Measurements from ENCODE around the gene SEC14L5. TPM values are rescaled to one million over a fixed set of nuclear protein-coding genes. Genes with fewer than 3 reads are reported as not detected.

Gene SEC14L5
- polyA plus RNA-seq, 3 donors, result 0.21 to 0.36 (median 0.33) TPM

GRCh38 chr16:5054876-5055865 lies 97.0 kb downstream of the SEC14L5 start:
- no peak for DNase-seq (ENCODE audit: extremely low read depth in 1 of 11, low read depth in 9 of 11, low spot score in 4 of 11)

- DNase-seq (ENCODE audit: extremely low read depth in 1 of 11, low read depth in 9 of 11, low spot score in 4 of 11), result no peak
These were observed 98.2 kb downstream of the SEC14L5 start for GRCh38 chr16:5056352-5056751.

- DNase-seq (ENCODE audit: extremely low read depth in 1 of 11, low read depth in 9 of 11, low spot score in 4 of 11), result no peak
These were observed 100.3 kb downstream of the SEC14L5 start for GRCh38 chr16:5058476-5058875.

GRCh38 chr16:5059386-5060072 lies 101.4 kb downstream of the SEC14L5 start:
- DNase-seq (ENCODE audit: extremely low read depth in 1 of 11, low read depth in 9 of 11, low spot score in 4 of 11), result no peak

- DNase-seq (ENCODE audit: extremely low read depth in 1 of 11, low read depth in 9 of 11, low spot score in 4 of 11), result no peak
These were observed 102.0 kb downstream of the SEC14L5 start for GRCh38 chr16:5060073-5060641.

GRCh38 chr16:5062051-5062450 lies 103.9 kb downstream of the SEC14L5 start:
- no peak for DNase-seq (ENCODE audit: extremely low read depth in 1 of 11, low read depth in 9 of 11, low spot score in 4 of 11)

GRCh38 chr16:5062790-5063765 lies 104.9 kb downstream of the SEC14L5 start:
- no peak for DNase-seq (ENCODE audit: extremely low read depth in 1 of 11, low read depth in 9 of 11, low spot score in 4 of 11)

GRCh38 chr16:5064915-5065314 lies 106.8 kb downstream of the SEC14L5 start:
- DNase-seq (ENCODE audit: extremely low read depth in 1 of 11, low read depth in 9 of 11, low spot score in 4 of 11), result peak in 1 of 11 donors; percentile 39

GRCh38 chr16:5065326-5065725 lies 107.2 kb downstream of the SEC14L5 start:
- DNase-seq (ENCODE audit: extremely low read depth in 1 of 11, low read depth in 9 of 11, low spot score in 4 of 11), result no peak

- no peak for DNase-seq (ENCODE audit: extremely low read depth in 1 of 11, low read depth in 9 of 11, low spot score in 4 of 11)
These were observed 107.7 kb downstream of the SEC14L5 start, which contains the start of gene C16orf89 for GRCh38 chr16:5065813-5066212. C16orf89 (minus strand) TSS chr16:5065956; CDS start chr16:5065908, 48 bp downstream.

- no peak for DNase-seq (ENCODE audit: extremely low read depth in 1 of 11, low read depth in 9 of 11, low spot score in 4 of 11)
These were observed 108.4 kb downstream of the SEC14L5 start for GRCh38 chr16:5066511-5066910.

Other genes with a start within 250 kb of the SEC14L5 start
- gene ANKS3, start 224.1 kb upstream of the SEC14L5 start, polyA plus RNA-seq (ENCODE audit: insufficient read length in 3 of 3), result 10 to 100 TPM; 22.5 to 34.3 (median 23.0) TPM
- 1 to 10 TPM; 1.8 to 3.1 (median 2.1) TPM for gene DNAAF8, start 223.8 kb upstream of the SEC14L5 start, polyA plus RNA-seq (ENCODE audit: insufficient read length in 3 of 3)
- 10 to 100 TPM; 12.7 to 20.5 (median 18.5) TPM for gene ZNF500, start 191.2 kb upstream of the SEC14L5 start, polyA plus RNA-seq (ENCODE audit: insufficient read length in 3 of 3)
- gene SEPTIN12, start 170.0 kb upstream of the SEC14L5 start, polyA plus RNA-seq (ENCODE audit: insufficient read length in 3 of 3), result 1 to 10 TPM in 1 of 3 donors, under 1 TPM in 1, not detected in 1; 0.32 to 6.1 TPM
- 10 to 100 TPM in 1 of 3 donors, 1 to 10 TPM in 2; 3.6 to 13.3 (median 9.0) TPM for gene SMIM22, start 163.0 kb upstream of the SEC14L5 start, polyA plus RNA-seq (ENCODE audit: insufficient read length in 3 of 3)
- gene ROGDI, start 155.7 kb upstream of the SEC14L5 start, polyA plus RNA-seq (ENCODE audit: insufficient read length in 3 of 3), result 10 to 100 TPM; 12.9 to 42.4 (median 41.0) TPM
- gene GLYR1, start 111.0 kb upstream of the SEC14L5 start, polyA plus RNA-seq (ENCODE audit: insufficient read length in 3 of 3), result 100 to 1,000 TPM in 2 of 3 donors, 10 to 100 TPM in 1; 79.8 to 134 (median 127) TPM
- gene UBN1, start 110.8 kb upstream of the SEC14L5 start, polyA plus RNA-seq (ENCODE audit: insufficient read length in 3 of 3), result 10 to 100 TPM; 35.1 to 36.2 (median 35.2) TPM
- gene PPL, start 21.2 kb upstream of the SEC14L5 start, polyA plus RNA-seq (ENCODE audit: insufficient read length in 3 of 3), result 10 to 100 TPM; 23.1 to 30.5 (median 29.3) TPM
- 10 to 100 TPM in 2 of 3 donors, 1 to 10 TPM in 1; 7.6 to 14.6 (median 11.6) TPM for gene NAGPA, start 75.6 kb downstream of the SEC14L5 start, polyA plus RNA-seq (ENCODE audit: insufficient read length in 3 of 3)
- 1 to 10 TPM; 4.3 to 9.3 (median 7.5) TPM for gene C16orf89, start 107.6 kb downstream of the SEC14L5 start, polyA plus RNA-seq (ENCODE audit: insufficient read length in 3 of 3)
- 10 to 100 TPM; 21.9 to 26.6 (median 24.9) TPM for gene ALG1, start 113.5 kb downstream of the SEC14L5 start, polyA plus RNA-seq (ENCODE audit: insufficient read length in 3 of 3)
- 10 to 100 TPM; 11.1 to 14.4 (median 13.7) TPM for gene EEF2KMT, start 139.5 kb downstream of the SEC14L5 start, polyA plus RNA-seq (ENCODE audit: insufficient read length in 3 of 3)

Data from renal cortex interstitium (tissue), 11 donors.